Measurements from ENCODE around the gene POLR1D. TPM values are rescaled to one million over a fixed set of nuclear protein-coding genes. Genes with fewer than 3 reads are reported as not detected.
A peak's percentile ranks its signal among the peaks of the same experiment; 100 is the strongest.

Gene POLR1D
- total RNA-seq, 2 experiments from 2014 or later, result 132 to 142 TPM

DNA sequence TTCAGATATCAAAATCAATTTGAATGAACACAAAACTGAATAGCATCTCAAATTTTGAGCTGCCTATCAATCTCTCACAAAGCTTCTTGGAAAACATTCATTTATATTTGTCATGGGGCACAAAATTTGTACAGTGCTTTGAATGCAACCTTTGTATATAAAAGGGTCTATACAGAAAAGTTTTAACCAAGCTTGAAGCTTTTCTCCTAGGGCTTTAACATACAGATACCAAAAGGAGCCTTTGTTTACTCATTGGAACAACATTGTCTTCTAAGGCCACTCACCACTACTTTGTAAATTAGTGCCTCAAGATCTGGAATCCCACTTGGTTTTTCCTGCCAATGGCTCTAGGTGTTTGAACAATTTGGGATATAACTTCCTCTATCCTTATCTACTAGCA is 22.6 kb upstream of the POLR1D start:
- no peak overlapping the region for H3K27ac Mint-ChIP-seq
- peaks cover under 1% of the 10 kb centered on the region for H3K36me3 Mint-ChIP-seq (ENCODE audit: low read depth)
- no peaks in the 10 kb centered on the region for H3K9me3 Mint-ChIP-seq
- intact Hi-C loops (cut with micrococcal nuclease), result no loop called here
- H3K4me1 Mint-ChIP-seq (ENCODE audit: low read depth), result peaks cover 8% of the 10 kb centered on the region
- H3K4me3 Mint-ChIP-seq, result no peak overlapping the region
- H3K27me3 Mint-ChIP-seq (ENCODE audit: low read depth), result no peaks in the 10 kb centered on the region
- CTCF ChIA-PET, result no interaction called here
- DNase-seq, result no peak

DNA sequence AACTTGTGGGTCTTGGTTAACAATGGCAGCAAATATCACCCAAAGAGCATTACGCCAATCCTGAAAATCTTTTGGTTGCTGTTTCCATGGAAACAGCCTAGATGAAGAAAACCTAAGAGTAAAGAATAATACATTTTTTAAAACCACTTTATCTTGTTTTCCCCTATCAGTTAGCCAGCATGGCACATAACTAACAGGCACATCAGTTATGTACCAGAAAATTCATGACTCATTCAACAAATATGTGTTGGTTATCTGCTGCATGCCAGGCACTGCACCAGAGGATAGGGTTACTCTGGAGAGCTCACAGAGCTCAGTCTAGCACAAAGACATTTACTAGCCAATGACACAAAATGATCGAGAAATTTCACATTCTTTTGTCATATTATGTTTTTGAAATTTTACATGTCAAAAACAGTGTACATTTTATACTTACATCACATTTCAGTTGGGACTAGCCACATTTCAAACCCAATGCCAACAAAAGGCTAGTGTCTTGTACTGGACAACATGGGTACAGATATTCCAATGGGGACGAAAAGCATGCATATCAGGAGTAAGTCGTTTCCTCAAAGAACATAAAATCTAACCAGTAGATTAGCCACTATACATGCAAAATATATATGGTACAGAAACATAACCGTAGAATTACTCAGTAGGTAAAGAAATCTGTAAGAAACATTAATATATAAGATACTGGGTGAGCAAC is 21.7 kb upstream of the POLR1D start:
- H3K4me1 Mint-ChIP-seq (ENCODE audit: low read depth), result peaks cover 8% of the 10 kb centered on the region
- no peak overlapping the region for H3K4me3 Mint-ChIP-seq
- no peak for DNase-seq
- intact Hi-C loops (cut with micrococcal nuclease), result no loop called here
- H3K27me3 Mint-ChIP-seq (ENCODE audit: low read depth), result no peaks in the 10 kb centered on the region
- H3K36me3 Mint-ChIP-seq (ENCODE audit: low read depth), result peaks cover 2% of the 10 kb centered on the region
- CTCF ChIA-PET, result interaction anchor here (0.7 kb wide), 1 partner anchor 13 kb away, joined by 3 read pairs; no protein-coding TSS in a partner anchor
- H3K9me3 Mint-ChIP-seq, result no peaks in the 10 kb centered on the region
- no peak overlapping the region for H3K27ac Mint-ChIP-seq

DNA sequence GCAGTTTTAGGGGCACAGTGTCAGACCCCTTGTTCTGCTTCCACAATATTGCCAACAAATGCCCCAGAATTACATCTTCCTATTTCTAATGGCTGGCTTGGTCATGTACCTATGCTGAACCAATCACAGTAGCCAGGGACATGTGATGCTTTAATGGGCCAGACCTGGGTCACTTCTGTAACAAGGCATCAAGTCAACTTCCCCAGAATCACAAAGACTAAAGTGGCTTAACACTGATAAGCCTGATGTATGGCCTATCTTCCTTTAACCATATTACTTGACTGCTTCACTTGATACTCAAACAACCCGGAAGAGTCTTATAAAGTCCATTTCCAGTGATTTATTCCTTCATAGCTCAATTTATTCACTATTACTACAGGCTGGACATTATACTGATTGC is 21.0 kb upstream of the POLR1D start:
- DNase-seq, result no peak
- Mint-ChIP-seq H3K4me3 (no peak overlapping the region), H3K9me3 (no peaks in the 10 kb centered on the region), H3K27ac (no peak overlapping the region), H3K27me3 (ENCODE audit: low read depth) (no peaks in the 10 kb centered on the region), H3K36me3 (ENCODE audit: low read depth) (peaks cover 2% of the 10 kb centered on the region), H3K4me1 (ENCODE audit: low read depth) (peaks cover 8% of the 10 kb centered on the region)
- intact Hi-C loops (cut with micrococcal nuclease), result no loop called here
- CTCF ChIA-PET, result interaction anchor here (0.7 kb wide), 1 partner anchor 14 kb away, joined by 3 read pairs; no protein-coding TSS in a partner anchor

DNA sequence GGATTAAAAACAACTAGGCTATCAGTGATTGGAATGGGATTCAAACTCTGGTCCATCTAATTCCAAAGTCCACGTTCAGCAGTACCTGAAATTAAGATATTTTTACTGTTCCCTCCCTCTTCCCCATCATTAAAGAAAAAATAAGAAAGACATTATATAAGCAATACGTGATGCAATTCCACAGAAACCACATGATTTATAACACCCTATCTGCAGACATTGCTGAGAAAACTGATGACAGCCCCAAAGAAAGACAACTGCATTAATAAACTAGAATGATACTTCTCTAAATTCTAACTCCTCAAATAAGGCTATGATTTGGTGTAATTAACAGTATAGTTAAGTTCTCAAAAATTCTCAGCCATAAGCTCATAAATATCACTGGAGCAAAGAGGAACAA is 20.5 kb upstream of the POLR1D start:
- no peak for DNase-seq
- intact Hi-C loops (cut with micrococcal nuclease), result no loop called here
- Mint-ChIP-seq H3K4me1 (ENCODE audit: low read depth) (peaks cover 8% of the 10 kb centered on the region), H3K9me3 (no peaks in the 10 kb centered on the region), H3K27ac (no peak overlapping the region), H3K27me3 (ENCODE audit: low read depth) (no peaks in the 10 kb centered on the region), H3K4me3 (no peak overlapping the region), H3K36me3 (ENCODE audit: low read depth) (peaks cover 2% of the 10 kb centered on the region)
- CTCF ChIA-PET, result interaction anchor here (0.6 to 1.7 kb wide), 3 partner anchors 15 to 1773 kb away, joined by 3 to 5 read pairs (median 3); no protein-coding TSS in a partner anchor

DNA sequence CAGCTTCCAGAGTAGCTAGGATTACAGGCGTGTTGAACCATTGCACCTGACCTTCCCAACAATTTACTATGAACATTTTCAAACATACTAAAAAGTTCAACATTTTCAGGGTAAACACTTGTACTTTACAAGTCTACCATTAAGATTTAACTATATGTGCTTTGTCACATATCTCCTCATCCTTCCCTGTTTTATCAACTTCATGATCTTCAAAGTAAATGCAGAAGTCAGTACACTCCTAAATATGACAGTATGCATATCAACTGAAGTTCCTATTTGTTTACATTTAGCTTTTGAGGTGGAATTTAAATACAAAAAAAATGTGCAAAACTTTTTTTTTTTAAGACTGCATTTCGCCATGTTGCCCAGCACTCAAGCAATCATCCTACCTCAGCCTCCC is 19.9 kb upstream of the POLR1D start:
- Mint-ChIP-seq H3K4me3 (no peak overlapping the region), H3K27ac (no peak overlapping the region), H3K27me3 (ENCODE audit: low read depth) (no peaks in the 10 kb centered on the region), H3K4me1 (ENCODE audit: low read depth) (peaks cover 10% of the 10 kb centered on the region), H3K36me3 (ENCODE audit: low read depth) (peaks cover 2% of the 10 kb centered on the region), H3K9me3 (no peaks in the 10 kb centered on the region)
- CTCF ChIA-PET, result interaction anchor here (0.6 to 1.7 kb wide), 4 partner anchors 13 to 1774 kb away, joined by 3 to 5 read pairs (median 3); no protein-coding TSS in a partner anchor
- intact Hi-C loops (cut with micrococcal nuclease), result no loop called here
- no peak for DNase-seq

DNA sequence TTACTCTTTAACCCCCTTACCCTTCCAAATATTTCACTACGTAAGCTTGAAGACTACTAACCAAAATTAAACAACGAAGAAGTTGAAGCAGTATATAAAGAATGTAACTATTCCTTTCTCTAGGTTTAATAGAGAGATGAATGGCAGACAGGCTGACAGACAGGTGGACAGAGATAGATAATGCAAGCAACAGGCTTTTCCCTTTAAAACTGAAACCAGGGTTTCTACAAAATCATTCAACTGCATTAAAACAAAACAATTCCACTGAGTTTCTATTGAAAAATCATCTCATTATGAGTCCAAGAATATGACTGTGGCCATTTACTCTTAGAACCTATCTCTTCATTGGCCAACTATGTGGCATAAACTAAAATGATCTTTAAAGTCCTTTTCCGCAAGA is 16.6 kb upstream of the POLR1D start:
- no peak overlapping the region for H3K4me3 Mint-ChIP-seq
- CTCF ChIA-PET, result no interaction called here
- peaks cover 14% of the 10 kb centered on the region for H3K4me1 Mint-ChIP-seq (ENCODE audit: low read depth)
- H3K9me3 Mint-ChIP-seq, result no peaks in the 10 kb centered on the region
- H3K27me3 Mint-ChIP-seq (ENCODE audit: low read depth), result no peaks in the 10 kb centered on the region
- no peak overlapping the region for H3K27ac Mint-ChIP-seq
- DNase-seq, result no peak
- H3K36me3 Mint-ChIP-seq (ENCODE audit: low read depth), result peaks cover 2% of the 10 kb centered on the region
- intact Hi-C loops (cut with micrococcal nuclease), result no loop called here

DNA sequence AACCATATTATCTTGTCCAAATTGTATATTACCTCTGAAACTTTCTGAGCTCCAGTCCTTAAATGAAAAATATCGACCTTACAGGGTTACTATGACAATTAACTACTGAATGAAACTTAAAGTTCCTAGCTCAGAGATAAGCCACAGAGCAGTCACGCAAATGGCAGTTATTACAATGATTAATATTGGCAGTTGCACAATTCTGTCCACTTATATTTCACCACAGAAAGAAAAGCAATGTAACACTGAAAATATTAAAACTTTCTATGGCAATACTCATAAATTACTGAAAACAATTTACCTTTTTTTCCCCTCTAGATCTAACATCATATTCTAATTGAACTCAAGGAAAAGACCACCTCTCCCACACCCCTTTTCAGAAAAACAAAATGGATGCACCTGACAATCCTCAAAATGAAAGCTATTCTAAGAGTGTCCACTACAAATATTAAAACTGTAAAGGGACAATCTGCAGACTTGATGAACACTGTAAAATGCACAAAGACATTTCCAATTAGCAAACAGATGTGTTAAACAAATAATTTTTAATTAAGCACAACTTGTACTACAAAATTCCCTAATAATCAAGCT is 16.0 kb upstream of the POLR1D start:
- DNase-seq, result no peak
- H3K4me3 Mint-ChIP-seq, result no peak overlapping the region
- no peak overlapping the region for H3K27ac Mint-ChIP-seq
- intact Hi-C loops (cut with micrococcal nuclease), result no loop called here
- peaks cover 15% of the 10 kb centered on the region for H3K4me1 Mint-ChIP-seq (ENCODE audit: low read depth)
- CTCF ChIA-PET, result no interaction called here
- H3K9me3 Mint-ChIP-seq, result no peaks in the 10 kb centered on the region
- H3K27me3 Mint-ChIP-seq (ENCODE audit: low read depth), result no peaks in the 10 kb centered on the region
- peaks cover 2% of the 10 kb centered on the region for H3K36me3 Mint-ChIP-seq (ENCODE audit: low read depth)

DNA sequence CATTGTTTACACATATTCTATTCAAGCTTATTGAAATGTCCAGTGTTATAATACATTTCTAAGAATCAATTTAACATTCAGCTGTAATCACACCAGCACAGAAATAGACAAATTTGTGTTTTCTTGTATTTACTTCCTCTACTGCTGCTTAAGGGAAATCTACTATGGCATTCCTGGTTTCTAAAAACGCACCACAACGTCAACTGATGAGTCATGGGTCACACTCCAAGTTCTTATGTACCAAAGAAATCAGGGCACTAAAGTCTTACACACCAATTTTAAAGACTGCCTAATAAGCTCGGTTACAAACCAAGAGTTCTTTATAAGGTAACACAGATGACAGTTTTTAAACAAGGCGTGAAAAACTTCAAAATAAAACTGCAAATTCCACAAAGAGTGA is 14.6 kb upstream of the POLR1D start:
- H3K27me3 Mint-ChIP-seq (ENCODE audit: low read depth), result no peaks in the 10 kb centered on the region
- H3K4me3 Mint-ChIP-seq, result no peak overlapping the region
- no peak overlapping the region for H3K27ac Mint-ChIP-seq
- no peaks in the 10 kb centered on the region for H3K9me3 Mint-ChIP-seq
- peaks cover 2% of the 10 kb centered on the region for H3K36me3 Mint-ChIP-seq (ENCODE audit: low read depth)
- peaks cover 24% of the 10 kb centered on the region for H3K4me1 Mint-ChIP-seq (ENCODE audit: low read depth)
- intact Hi-C loops (cut with micrococcal nuclease), result no loop called here
- no peak for DNase-seq
- CTCF ChIA-PET, result no interaction called here

DNA sequence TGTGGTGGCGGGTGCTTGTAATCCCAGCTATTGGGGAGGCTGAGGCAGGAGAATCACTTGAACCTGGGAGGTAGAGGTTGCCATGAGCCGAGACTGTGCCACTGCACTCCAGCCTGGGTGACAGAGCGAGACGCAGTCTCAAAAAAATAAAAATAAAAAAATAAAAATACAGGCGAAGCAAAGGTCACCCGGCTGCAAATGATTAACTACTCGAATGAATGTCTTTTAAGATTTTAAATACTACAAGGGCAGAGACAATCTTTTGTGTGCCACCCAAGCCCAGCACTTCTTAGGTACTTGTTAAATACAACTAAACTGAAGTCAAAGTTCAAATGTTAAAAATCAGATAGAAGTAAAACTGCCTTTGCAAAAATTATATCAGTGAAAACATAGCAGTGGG is 8.1 kb upstream of the POLR1D start:
- Mint-ChIP-seq H3K9me3 (no peaks in the 10 kb centered on the region), H3K27me3 (ENCODE audit: low read depth) (no peaks in the 10 kb centered on the region), H3K4me3 (no peak overlapping the region), H3K27ac (no peak overlapping the region), H3K36me3 (ENCODE audit: low read depth) (peaks cover 3% of the 10 kb centered on the region), H3K4me1 (ENCODE audit: low read depth) (peaks cover 35% of the 10 kb centered on the region)
- no peak for DNase-seq
- intact Hi-C loops (cut with micrococcal nuclease), result no loop called here
- CTCF ChIA-PET, result no interaction called here

DNA sequence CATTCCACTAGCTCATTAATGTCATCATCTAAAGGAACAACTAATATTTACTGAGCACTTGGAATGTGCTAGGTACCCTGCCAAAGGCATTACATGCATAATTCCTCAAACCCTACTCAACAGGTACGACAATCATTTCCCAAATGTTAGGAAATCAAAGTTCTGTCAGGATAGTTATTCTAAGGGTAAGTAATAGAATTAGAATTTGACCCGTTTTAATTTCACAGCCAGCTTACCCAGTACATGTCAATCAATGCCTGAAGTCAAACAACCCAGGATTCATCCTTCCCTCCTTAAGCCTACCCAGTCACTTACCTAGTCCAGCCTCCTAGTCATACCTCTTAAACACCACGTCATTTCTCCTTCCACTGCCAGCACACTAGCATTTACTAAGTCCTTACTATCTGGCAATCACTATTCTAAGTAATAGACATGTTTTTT is 3.8 kb upstream of the POLR1D start:
- Mint-ChIP-seq H3K27ac (no peak overlapping the region), H3K9me3 (no peaks in the 10 kb centered on the region), H3K36me3 (ENCODE audit: low read depth) (peaks cover 12% of the 10 kb centered on the region), H3K4me1 (ENCODE audit: low read depth) (peaks cover 31% of the 10 kb centered on the region), H3K27me3 (ENCODE audit: low read depth) (no peaks in the 10 kb centered on the region), H3K4me3 (no peak overlapping the region)
- CTCF ChIA-PET, result no interaction called here
- no peak for DNase-seq
- intact Hi-C loops (cut with micrococcal nuclease), result no loop called here

DNA sequence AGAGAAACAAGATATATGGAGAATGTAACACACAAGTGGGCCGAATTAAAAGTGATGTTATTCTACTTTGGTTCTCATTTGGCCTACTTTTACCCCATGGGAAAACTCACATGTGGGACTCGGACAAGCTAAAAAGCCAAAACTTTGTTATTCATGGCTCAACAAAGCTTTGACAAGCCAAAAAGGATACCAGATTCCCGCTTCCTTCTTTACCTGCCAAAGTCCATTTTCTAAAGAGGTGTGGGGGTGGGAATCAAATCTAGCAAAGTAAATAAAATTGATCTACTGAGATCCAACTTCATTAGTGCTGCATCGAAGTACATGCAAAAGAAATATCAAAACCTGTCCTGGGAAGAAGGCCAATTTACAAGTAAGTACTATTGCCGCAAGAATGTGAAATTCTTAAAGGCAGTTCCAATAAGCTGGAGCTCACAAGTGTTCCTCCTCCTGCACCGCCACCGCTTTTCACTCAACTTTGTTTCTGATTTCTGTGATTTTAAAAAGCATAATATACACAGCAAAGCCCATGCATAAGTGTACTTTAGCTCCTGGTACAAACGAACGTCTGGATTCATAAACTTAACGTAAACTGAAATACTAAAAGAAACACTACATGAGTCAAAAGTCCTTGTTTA is 2.5 kb upstream of the POLR1D start:
- intact Hi-C loops (cut with micrococcal nuclease), result no loop called here
- Mint-ChIP-seq H3K9me3 (no peaks in the 10 kb centered on the region), H3K4me1 (ENCODE audit: low read depth) (peaks cover 42% of the 10 kb centered on the region), H3K27ac (peak overlapping the region; percentile 64), H3K27me3 (ENCODE audit: low read depth) (no peaks in the 10 kb centered on the region), H3K4me3 (peak overlapping the region; percentile 87), H3K36me3 (ENCODE audit: low read depth) (peaks cover 23% of the 10 kb centered on the region)
- DNase-seq, result no peak
- CTCF ChIA-PET, result interaction anchor here (0.6 to 1.8 kb wide), 4 partner anchors 95 to 628 kb away, joined by 3 to 5 read pairs (median 4); no protein-coding TSS in a partner anchor

DNA sequence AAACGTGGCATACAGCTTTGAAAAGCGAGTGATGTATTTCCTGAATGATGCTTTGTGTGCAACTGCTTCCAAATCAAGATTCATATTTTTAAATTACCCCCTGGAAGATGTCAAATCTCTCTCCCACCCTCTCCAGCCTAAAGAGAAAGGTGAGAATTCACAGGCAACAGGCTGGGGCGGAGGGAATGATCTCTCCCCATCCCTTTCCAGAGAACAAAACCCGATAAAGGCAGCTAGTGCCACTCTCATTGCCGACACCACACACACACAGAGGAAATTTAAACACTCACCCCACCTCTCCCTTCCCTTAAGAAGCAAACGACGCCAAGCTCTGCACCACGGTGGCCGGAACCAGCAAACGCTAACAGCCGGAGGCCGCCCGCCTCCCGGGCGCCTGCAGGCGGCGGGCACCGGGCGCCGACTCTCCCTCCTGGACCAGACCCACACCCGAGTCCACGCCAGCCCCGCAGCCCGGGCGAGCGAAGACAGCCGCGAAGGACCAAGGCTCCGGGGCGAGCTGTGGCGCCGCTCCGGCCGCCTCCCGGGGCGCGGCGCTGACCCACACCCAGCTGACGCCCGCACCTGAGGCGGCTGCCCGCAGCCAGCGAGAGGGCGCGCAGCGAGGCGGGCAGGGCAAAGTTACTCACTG is 1.8 kb upstream of the POLR1D start:
- no peaks in the 10 kb centered on the region for H3K9me3 Mint-ChIP-seq
- no peaks in the 10 kb centered on the region for H3K27me3 Mint-ChIP-seq (ENCODE audit: low read depth)
- intact Hi-C loops (cut with micrococcal nuclease), result loop anchor here (1.0 to 10.0 kb wide), 8 partner anchors 43 to 1397 kb away; partner anchors contain the start of genes GSX1, MTIF3, POMP and RNF6
- peaks cover 46% of the 10 kb centered on the region for H3K4me1 Mint-ChIP-seq (ENCODE audit: low read depth)
- H3K27ac Mint-ChIP-seq, result peak overlapping the region; percentile 64
- peaks cover 23% of the 10 kb centered on the region for H3K36me3 Mint-ChIP-seq (ENCODE audit: low read depth)
- peak overlapping the region; percentile 87 for H3K4me3 Mint-ChIP-seq
- peak; percentile 48 for DNase-seq
- CTCF ChIA-PET, result interaction anchor here (0.7 to 1.8 kb wide), 3 partner anchors 207 to 628 kb away, joined by 3 to 4 read pairs (median 3); no protein-coding TSS in a partner anchor

All from activated naive CD4-positive, alpha-beta T cell treated with anti-CD3 and anti-CD28 coated beads for 36 hours (primary cell).